Nephron progenitor cell (in vitro differentiated cells): Measurements from ENCODE around the gene RAB27A.
A peak's percentile ranks its signal among the peaks of the same experiment; 100 is the strongest.

ENCODE experiments used
- DNase-seq: peaks from one replicate; pipeline ENCODE4 v3.0.0; 2021
- H3K27ac Mint-ChIP-seq: 2 replicates; pipeline ENCODE4 v1.8.0; 2021; ENCODE audit warnings: mild to moderate bottlenecking, moderate library complexity, mixed read lengths
- H3K27me3 Mint-ChIP-seq: 2 replicates; pipeline ENCODE4 v1.8.0; 2021; ENCODE audit warnings: mild to moderate bottlenecking, low read depth, mixed read lengths; ENCODE audit not compliant: poor library complexity
- H3K36me3 Mint-ChIP-seq: 2 replicates; pipeline ENCODE4 v1.8.0; 2021; ENCODE audit warnings: low read depth, mixed read lengths
- H3K4me1 Mint-ChIP-seq: 2 replicates; pipeline ENCODE4 v1.8.0; 2021; ENCODE audit warnings: mixed read lengths
- H3K4me3 Mint-ChIP-seq: 2 replicates; pipeline ENCODE4 v1.8.0; 2021; ENCODE audit warnings: mild to moderate bottlenecking, moderate library complexity, mixed read lengths
- H3K9me3 Mint-ChIP-seq: 2 replicates; pipeline ENCODE4 v1.8.0; 2021; ENCODE audit warnings: mild to moderate bottlenecking, moderate library complexity, mixed read lengths
- TF ChIP-seq, protein P1 (sequence below): fragments of 200-600 bp; sonication (generic); IDR thresholded peaks from 2 replicates; pipeline ENCODE4 v1.5.0; 2021; ENCODE audit warnings: antibody characterized with exemption

Gene RAB27A

DNA sequence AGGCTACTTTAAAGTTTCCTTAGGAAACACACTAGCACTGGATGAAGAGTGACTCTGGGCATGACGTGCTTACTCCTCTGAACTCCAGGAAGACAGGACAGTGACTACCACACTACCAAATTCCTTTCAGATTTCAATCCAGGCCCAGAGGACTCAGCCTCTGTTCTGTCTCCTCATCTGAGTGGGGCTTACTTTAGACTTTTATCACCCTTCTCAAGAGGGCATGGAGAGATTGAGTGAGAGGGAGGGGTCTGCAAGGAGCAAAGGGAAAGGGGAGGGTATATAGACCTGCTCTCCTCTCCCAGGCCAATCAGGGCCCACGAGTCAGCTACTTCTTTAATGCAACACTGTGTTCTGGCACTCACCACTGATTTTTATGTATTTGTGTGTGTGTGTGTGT lies 63.5 kb downstream of the RAB27A start:
- DNase-seq = no peak
- Mint-ChIP-seq H3K4me3 (no peak overlapping the region), H3K36me3 (no peaks in the 10 kb centered on the region), H3K27me3 (no peaks in the 10 kb centered on the region), H3K4me1 (peaks cover 13% of the 10 kb centered on the region), H3K27ac (peak overlapping the region; percentile 52), H3K9me3 (no peaks in the 10 kb centered on the region)
- TF ChIP-seq, protein P1, sequence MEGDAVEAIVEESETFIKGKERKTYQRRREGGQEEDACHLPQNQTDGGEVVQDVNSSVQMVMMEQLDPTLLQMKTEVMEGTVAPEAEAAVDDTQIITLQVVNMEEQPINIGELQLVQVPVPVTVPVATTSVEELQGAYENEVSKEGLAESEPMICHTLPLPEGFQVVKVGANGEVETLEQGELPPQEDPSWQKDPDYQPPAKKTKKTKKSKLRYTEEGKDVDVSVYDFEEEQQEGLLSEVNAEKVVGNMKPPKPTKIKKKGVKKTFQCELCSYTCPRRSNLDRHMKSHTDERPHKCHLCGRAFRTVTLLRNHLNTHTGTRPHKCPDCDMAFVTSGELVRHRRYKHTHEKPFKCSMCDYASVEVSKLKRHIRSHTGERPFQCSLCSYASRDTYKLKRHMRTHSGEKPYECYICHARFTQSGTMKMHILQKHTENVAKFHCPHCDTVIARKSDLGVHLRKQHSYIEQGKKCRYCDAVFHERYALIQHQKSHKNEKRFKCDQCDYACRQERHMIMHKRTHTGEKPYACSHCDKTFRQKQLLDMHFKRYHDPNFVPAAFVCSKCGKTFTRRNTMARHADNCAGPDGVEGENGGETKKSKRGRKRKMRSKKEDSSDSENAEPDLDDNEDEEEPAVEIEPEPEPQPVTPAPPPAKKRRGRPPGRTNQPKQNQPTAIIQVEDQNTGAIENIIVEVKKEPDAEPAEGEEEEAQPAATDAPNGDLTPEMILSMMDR = no peak

DNA sequence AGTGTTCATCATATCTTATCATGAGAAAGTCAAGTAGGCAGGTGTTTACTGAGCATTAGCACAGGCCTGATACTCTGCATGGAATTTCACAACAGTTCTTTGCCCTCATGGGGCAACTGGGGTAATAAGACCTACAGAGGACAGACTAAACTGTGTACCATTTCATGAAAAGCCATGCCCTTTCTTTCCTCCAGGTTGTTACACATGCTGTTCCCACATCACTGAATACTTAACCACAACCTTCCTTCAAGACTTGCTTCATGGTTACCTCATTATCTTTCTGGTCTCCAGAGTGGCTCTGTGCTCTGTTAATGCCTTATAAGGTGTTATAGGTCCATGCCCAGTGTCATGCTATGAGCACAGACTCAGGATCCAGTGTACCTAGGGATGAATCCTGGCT lies 64.7 kb downstream of the RAB27A start:
- Mint-ChIP-seq H3K4me3 (no peak overlapping the region), H3K4me1 (peaks cover 17% of the 10 kb centered on the region), H3K9me3 (no peaks in the 10 kb centered on the region), H3K27me3 (no peaks in the 10 kb centered on the region), H3K27ac (no peak overlapping the region), H3K36me3 (no peaks in the 10 kb centered on the region)
- DNase-seq = no peak
- TF ChIP-seq, protein P1 = no peak

DNA sequence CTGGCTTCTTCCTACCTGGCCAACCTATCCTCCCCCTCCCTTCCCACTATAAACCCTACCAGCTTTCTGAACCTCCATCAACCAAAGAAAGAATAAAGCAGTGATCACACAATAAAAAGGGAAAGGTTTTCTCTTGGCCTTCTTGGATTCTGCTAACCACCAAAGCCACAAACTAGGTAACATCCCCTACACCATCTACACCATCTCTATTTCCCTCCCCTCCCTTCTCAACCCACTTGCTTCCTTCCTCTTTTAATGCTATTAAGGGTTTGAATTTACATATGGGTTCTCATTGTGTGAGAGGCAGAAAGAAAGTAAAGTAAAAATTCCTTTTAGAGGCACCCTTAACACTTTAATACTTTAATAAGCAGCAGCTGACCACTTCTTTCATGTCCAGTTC lies 67.0 kb downstream of the RAB27A start:
- TF ChIP-seq, protein P1 = no peak
- Mint-ChIP-seq H3K9me3 (no peaks in the 10 kb centered on the region), H3K27ac (peak overlapping the region; percentile 17), H3K4me3 (no peak overlapping the region), H3K4me1 (peaks cover 17% of the 10 kb centered on the region), H3K36me3 (no peaks in the 10 kb centered on the region), H3K27me3 (peaks cover 5% of the 10 kb centered on the region)
- no peak for DNase-seq

DNA sequence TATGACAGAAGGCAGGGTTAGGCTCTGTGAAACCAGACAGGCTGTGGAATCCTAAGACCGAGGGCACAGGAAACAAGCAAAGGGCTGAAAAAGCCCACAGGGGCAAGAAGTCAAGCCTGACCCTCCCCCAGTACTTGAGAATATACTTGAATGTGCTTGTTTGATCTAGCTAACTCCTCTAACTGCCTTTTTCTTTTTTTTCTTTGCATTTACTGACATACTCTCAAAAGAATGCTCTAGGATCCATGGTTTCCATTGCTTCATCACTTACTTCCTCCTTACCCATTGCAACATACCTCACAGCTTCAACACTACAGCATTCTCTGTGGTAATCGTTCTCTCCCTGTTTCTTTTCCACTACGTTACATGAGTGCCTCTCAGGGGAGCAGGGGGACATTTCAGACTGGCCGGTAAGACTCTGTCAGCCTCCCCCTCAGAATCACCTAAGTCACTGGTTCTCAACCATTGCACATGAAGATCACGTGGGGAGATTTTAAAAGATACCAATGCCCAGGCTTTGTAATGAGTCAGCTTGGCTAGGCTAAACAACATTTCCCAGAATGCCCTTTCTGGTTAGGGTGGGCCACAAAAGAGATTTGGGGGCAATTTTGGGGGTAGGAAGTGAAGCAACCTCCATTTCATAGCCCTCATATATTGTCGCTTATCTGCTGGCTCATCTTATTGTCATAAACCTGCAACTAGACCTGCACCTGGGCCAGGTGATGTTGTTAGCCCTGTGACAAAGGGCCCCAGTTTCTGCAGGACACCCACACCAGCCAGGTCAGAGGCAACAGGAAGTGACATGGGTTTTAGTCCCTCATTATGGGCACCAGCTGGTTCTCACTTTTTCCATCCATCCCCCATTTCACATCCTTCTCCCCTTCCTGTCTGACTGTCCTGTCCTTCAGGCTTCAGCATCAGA lies 68.3 kb downstream of the RAB27A start:
- H3K9me3 Mint-ChIP-seq = no peaks in the 10 kb centered on the region
- peaks cover 17% of the 10 kb centered on the region for H3K4me1 Mint-ChIP-seq
- peaks cover 5% of the 10 kb centered on the region for H3K27me3 Mint-ChIP-seq

DNA sequence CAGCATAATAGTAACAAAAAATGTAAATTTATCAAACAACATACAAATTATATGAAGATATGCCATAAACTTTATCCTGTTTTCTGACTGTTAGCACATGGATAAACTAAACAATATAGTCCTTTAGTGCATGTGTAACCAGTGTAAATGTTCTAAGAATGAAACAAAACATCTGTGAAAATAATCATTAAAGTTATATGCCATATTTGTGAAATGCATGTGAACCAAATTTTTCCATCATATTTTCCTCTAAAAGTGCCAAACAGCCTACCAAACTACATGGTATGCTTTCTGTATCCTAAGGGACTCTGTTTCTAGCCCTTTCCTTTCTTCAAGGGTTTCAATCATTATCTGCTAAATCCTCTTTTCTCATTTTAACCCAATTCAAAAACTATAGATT lies 69.0 kb downstream of the RAB27A start:
- Mint-ChIP-seq H3K9me3 (no peaks in the 10 kb centered on the region), H3K4me3 (no peak overlapping the region), H3K27me3 (peaks cover 5% of the 10 kb centered on the region), H3K36me3 (no peaks in the 10 kb centered on the region), H3K4me1 (peaks cover 17% of the 10 kb centered on the region), H3K27ac (no peak overlapping the region)
- DNase-seq = no peak
- TF ChIP-seq, protein P1 = no peak

More for the DNA sequence above, 68.3 kb downstream of the RAB27A start:
- H3K27ac Mint-ChIP-seq = no peak overlapping the region
- DNase-seq = no peak
- no peak overlapping the region for H3K4me3 Mint-ChIP-seq
- TF ChIP-seq, protein P1 = no peak
- no peaks in the 10 kb centered on the region for H3K36me3 Mint-ChIP-seq

DNA sequence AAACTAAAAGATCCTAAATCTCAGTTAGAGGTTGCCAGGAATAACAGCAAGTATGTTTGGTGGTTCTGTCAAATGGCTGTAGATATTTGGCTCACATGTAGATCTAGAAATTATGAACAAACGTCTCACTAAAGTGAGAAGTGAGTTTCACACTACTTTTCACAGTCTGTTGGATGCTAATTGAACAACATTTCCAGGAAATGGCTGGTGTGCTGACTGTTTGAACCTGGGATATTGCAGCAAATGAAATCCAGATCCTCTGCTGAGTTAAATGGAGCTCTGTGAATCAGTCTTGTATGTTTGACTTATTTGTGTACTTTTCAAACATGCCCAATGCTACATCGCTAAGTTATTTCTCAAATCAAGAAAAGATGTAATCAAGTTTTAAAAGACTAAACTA lies 71.6 kb downstream of the RAB27A start:
- peaks cover 9% of the 10 kb centered on the region for H3K36me3 Mint-ChIP-seq
- TF ChIP-seq, protein P1 = no peak
- no peak for DNase-seq
- H3K4me3 Mint-ChIP-seq = no peak overlapping the region
- H3K27me3 Mint-ChIP-seq = peaks cover 5% of the 10 kb centered on the region
- peaks cover 17% of the 10 kb centered on the region for H3K4me1 Mint-ChIP-seq
- H3K27ac Mint-ChIP-seq = no peak overlapping the region
- no peaks in the 10 kb centered on the region for H3K9me3 Mint-ChIP-seq
